Kidney (tissue), 14 donors: ENCODE data around the gene PTPRK. TPM values are rescaled to one million over a fixed set of nuclear protein-coding genes. Genes with fewer than 3 reads are reported as not detected.

Source experiments
- DNase-seq, 5 donors: peaks; one replicate each; pipeline ENCODE4 v3.0.0-alpha.2; 2013 to 2020
- FAIRE-seq: peaks from 2 replicates; lab custom pipeline; 2012; peaks lifted over from hg19 to GRCh38; lab: Jason Lieb, UNC
- H3K27ac ChIP-seq, 2 donors: one replicate each; pipeline ENCODE4 v1.7.0; 2013; ENCODE audit warnings: low read depth in 2 of 2, low read length in 2 of 2, inconsistent platforms in 1 of 2
- H3K27me3 ChIP-seq: one replicate; pipeline ENCODE4 v1.7.1; 2013; ENCODE audit warnings: low read length, inconsistent platforms; ENCODE audit not compliant: control insufficient read depth, insufficient read depth
- H3K36me3 ChIP-seq, 3 donors: one replicate each; pipeline versions ENCODE4 v1.7.0 to v1.7.1; 2013; ENCODE audit warnings: low read length in 3 of 3, control low read depth in 1 of 3, inconsistent platforms in 1 of 3; ENCODE audit not compliant: insufficient read depth in 3 of 3, control insufficient read depth in 2 of 3
- H3K4me1 ChIP-seq, 3 donors: one replicate each; pipeline versions ENCODE4 v1.7.0 to v1.7.1; 2013; ENCODE audit warnings: low read length in 3 of 3, inconsistent platforms in 1 of 3, low read depth in 1 of 3; ENCODE audit not compliant: control insufficient read depth in 2 of 3, insufficient read depth in 2 of 3
- H3K4me3 ChIP-seq, 3 donors: one replicate each; pipeline versions ENCODE4 v1.7.0 to v1.8.1; 2013; ENCODE audit warnings: low read length in 3 of 3, control low read depth in 1 of 3, inconsistent platforms in 1 of 3
- H3K9ac ChIP-seq, 3 donors: one replicate each; pipeline versions ENCODE4 v1.7.0 to v1.7.1; 2013; ENCODE audit warnings: low read length in 3 of 3, control low read depth in 1 of 3, inconsistent platforms in 1 of 3
- H3K9me3 ChIP-seq, 3 donors: one replicate each; pipeline versions ENCODE4 v1.7.0 to v1.7.1; 2013; ENCODE audit warnings: low read length in 3 of 3, control low read depth in 1 of 3, inconsistent platforms in 1 of 3; ENCODE audit not compliant: control insufficient read depth in 2 of 3, insufficient read depth in 1 of 3
- intact Hi-C: fragments of 100-400 bp; cut with DNase I; formaldehyde crosslinking; loops from one replicate; pipeline ENCODE4 v1.11.1; 2022
- polyA plus RNA-seq: library from polyadenylated mRNA; stranded (reverse); fragments of 350-450 nt; fragmentation: Illumina TruSeq; extraction: RNeasy Lipid Tissue Mini Kit (QIAGEN cat#74804); gene quantifications from one replicate; pipeline ENCODE4 v1.2.3, GENCODE V29; 2014; ENCODE audit warnings: low read depth, low replicate concordance; ENCODE audit not compliant: insufficient read depth
- total RNA-seq: library from RNA; stranded (reverse); fragmentation: NEBNext Ultra II Directional; extraction: Animal tissue kit (Norgen Biotek cat#: 25700); gene quantifications from one replicate; pipeline ENCODE4 v1.2.1, GENCODE V29; 2021
- TF ChIP-seq, protein P1 (sequence below): IDR thresholded peaks from 3 replicates; pipeline ENCODE4 v1.5.1; 2012; ENCODE audit warnings: mild to moderate bottlenecking, moderate library complexity, borderline replicate concordance; ENCODE audit not compliant: insufficient read depth; ENCODE audit errors: extremely low read depth
- donor health status: control.
- donor health status: control.
- donor health status: control.
- donor health status: control.
- donor health status: control.
- donor health status: DM: yes; HTN: yes; CAD: no.
- donor health status: Normal renal cell carcinoma (clear cell type).

PTPRK gene
- total and polyA plus RNA-seq, 2 donors from 2014 or later, result 9.2 to 72.8 TPM

DNA sequence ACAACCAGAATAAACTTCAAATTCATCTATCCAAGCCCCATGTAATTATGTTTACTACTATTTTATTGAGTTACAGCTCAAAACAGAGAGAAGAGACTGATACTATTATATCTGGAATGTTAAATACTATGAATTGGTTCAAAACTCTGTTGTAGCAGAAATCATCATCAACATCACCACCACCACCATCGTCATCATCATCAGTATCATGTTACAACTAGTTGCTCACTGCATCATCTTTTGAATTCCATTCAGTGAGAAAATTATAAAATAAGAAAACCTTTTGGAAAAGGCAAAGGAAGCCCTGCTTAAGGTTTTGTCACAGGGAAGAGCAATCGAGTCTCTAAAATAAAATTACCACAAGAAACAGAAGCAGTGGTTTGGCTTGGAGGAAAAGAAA is 583.3 kb downstream of the PTPRK start:
- Histone ChIP-seq H3K4me3 (no peak overlapping the region), H3K27me3 (no peaks in the 10 kb centered on the region), H3K36me3 (no peaks in the 10 kb centered on the region), H3K9me3 (peaks cover 0 to 11% (median 0%) of the 10 kb centered on the region in 3 donors), H3K4me1 (no peaks in the 10 kb centered on the region), H3K27ac (no peak overlapping the region), H3K9ac (no peak overlapping the region)
- no peak for DNase-seq
- intact Hi-C loops, result no loop called here
- FAIRE-seq, result no peak
- TF ChIP-seq, protein P1, sequence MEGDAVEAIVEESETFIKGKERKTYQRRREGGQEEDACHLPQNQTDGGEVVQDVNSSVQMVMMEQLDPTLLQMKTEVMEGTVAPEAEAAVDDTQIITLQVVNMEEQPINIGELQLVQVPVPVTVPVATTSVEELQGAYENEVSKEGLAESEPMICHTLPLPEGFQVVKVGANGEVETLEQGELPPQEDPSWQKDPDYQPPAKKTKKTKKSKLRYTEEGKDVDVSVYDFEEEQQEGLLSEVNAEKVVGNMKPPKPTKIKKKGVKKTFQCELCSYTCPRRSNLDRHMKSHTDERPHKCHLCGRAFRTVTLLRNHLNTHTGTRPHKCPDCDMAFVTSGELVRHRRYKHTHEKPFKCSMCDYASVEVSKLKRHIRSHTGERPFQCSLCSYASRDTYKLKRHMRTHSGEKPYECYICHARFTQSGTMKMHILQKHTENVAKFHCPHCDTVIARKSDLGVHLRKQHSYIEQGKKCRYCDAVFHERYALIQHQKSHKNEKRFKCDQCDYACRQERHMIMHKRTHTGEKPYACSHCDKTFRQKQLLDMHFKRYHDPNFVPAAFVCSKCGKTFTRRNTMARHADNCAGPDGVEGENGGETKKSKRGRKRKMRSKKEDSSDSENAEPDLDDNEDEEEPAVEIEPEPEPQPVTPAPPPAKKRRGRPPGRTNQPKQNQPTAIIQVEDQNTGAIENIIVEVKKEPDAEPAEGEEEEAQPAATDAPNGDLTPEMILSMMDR, result no peak

DNA sequence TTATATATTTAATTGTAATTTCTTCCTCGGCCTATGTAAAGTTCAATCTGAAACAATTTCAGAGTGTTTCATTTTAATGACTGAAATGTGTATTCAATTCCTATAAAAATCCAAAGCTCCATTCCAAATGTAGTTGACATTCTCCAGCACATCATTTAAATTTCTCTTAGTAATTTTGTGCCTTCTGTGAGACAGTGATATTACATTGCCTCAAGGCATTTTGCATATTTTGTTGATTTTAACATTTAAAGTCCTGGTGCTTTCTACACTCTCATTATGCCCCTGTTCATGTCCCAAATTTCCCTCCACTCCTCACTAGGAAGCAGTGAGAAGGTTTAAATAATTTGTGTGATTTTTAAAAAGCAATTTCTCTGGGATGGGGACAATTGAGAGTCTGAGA is 585.4 kb downstream of the PTPRK start:
- DNase-seq (no peak), FAIRE-seq (no peak)
- Histone ChIP-seq H3K9ac (no peak overlapping the region), H3K27me3 (no peaks in the 10 kb centered on the region), H3K27ac (no peak overlapping the region), H3K4me1 (no peaks in the 10 kb centered on the region), H3K9me3 (peaks cover 0 to 11% (median 0%) of the 10 kb centered on the region in 3 donors), H3K4me3 (no peak overlapping the region), H3K36me3 (no peaks in the 10 kb centered on the region)
- intact Hi-C loops, result no loop called here
- TF ChIP-seq, protein P1, result no peak

DNA sequence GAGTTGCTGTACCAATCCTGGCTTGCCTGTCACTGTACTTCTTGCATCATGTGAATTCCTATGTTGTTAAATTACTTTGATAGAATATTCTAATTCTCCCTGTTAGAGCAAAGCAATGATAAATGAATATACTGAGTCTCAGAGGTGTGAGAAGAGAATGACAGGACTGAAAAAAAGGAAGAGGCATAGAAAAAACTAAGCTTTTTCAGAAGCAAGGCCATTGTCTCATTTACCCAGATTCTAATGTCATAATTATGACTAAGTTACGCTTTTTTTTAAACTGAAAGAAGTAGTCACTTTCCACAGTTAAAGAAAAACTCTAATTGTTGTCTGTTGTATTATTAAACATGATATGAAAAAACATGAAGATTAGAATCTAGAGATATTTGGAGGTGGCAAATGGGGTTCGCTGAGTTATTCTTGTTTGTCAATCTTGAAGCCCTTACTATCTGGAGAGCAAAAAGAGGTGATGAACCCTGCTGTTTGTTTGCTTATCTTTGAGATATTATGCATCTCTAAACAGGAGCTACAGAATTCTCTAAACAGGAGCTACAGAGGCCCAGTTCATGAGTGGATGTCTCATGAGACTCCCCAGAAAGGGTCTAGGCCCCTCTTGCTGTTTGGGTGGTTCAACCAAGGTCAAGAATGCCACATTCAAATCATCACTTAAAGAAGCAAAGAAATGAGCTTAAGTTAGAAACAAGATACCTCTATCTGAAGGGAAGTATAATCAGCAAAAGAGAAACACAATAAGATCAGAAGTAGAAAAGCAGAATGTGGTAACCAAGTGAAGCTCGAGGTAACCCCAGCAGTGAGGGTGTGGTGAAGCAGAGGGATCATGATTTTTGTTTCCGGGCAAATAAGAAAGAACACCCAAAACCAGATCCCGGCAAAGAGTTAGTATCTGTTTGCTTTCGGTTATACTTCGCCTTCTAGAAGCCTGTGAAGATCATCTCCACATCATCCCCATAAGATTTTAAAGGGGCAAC is 586.3 kb downstream of the PTPRK start:
- no peak overlapping the region for H3K4me3 ChIP-seq
- H3K27ac ChIP-seq, result no peak overlapping the region
- TF ChIP-seq, protein P1, result no peak
- no peaks in the 10 kb centered on the region for H3K4me1 ChIP-seq
- H3K9me3 ChIP-seq, result peaks cover 0 to 11% (median 0%) of the 10 kb centered on the region in 3 donors
- FAIRE-seq, result no peak
- no peaks in the 10 kb centered on the region for H3K36me3 ChIP-seq
- intact Hi-C loops, result no loop called here
- H3K27me3 ChIP-seq, result no peaks in the 10 kb centered on the region
- no peak for DNase-seq
- no peak overlapping the region for H3K9ac ChIP-seq
